GM19043 (cell line): ENCODE results near the gene MIOS.

Experiments used
- ATAC-seq: cut with Tn5 transposase; IDR thresholded peaks from one replicate; pipeline ENCODE4 v1.9.1; 2021; ENCODE audit warnings: low read depth; ENCODE audit not compliant: unreplicated experiment

MIOS gene

GRCh38 chr7:7581531-7582179 is 15.0 kb downstream of the MIOS start:
- no peak for ATAC-seq

GRCh38 chr7:7582596-7582995 is 15.9 kb downstream of the MIOS start:
- ATAC-seq, result no peak

GRCh38 chr7:7583731-7584130 is 17.0 kb downstream of the MIOS start:
- ATAC-seq, result no peak

- ATAC-seq, result no peak
Observed at GRCh38 chr7:7584653-7585052, 18.0 kb downstream of the MIOS start.

- ATAC-seq, result no peak
Observed at GRCh38 chr7:7585241-7585928, 18.7 kb downstream of the MIOS start.

- ATAC-seq, result no peak
Observed at GRCh38 chr7:7595451-7595850, 28.8 kb downstream of the MIOS start.

- ATAC-seq, result no peak
Observed at GRCh38 chr7:7596176-7596575, 29.5 kb downstream of the MIOS start.

- no peak for ATAC-seq
Observed at GRCh38 chr7:7607010-7607409, 40.3 kb downstream of the MIOS start.

GRCh38 chr7:7609330-7609729 is 42.6 kb downstream of the MIOS start:
- no peak for ATAC-seq

GRCh38 chr7:7612519-7612918 is 45.8 kb downstream of the MIOS start:
- no peak for ATAC-seq

- ATAC-seq, result no peak
Observed at GRCh38 chr7:7613210-7613609, 46.5 kb downstream of the MIOS start.

GRCh38 chr7:7614018-7614741 is 47.5 kb downstream of the MIOS start:
- ATAC-seq, result no peak

GRCh38 chr7:7617550-7617949 is 50.9 kb downstream of the MIOS start:
- no peak for ATAC-seq

GRCh38 chr7:7618410-7618809 is 51.7 kb downstream of the MIOS start:
- ATAC-seq, result no peak

- no peak for ATAC-seq
Observed at GRCh38 chr7:7620236-7620635, 53.6 kb downstream of the MIOS start.

- ATAC-seq, result no peak
Observed at GRCh38 chr7:7620644-7621210, 54.0 kb downstream of the MIOS start.

- no peak for ATAC-seq
Observed at GRCh38 chr7:7628476-7628875, 61.8 kb downstream of the MIOS start.

GRCh38 chr7:7630626-7631329 is 64.1 kb downstream of the MIOS start:
- ATAC-seq, result no peak

- no peak for ATAC-seq
Observed at GRCh38 chr7:7639421-7639820, 72.7 kb downstream of the MIOS start.

GRCh38 chr7:7639847-7640220 is 73.2 kb downstream of the MIOS start:
- ATAC-seq, result no peak
